SK-N-SH (cell line): Measurements from ENCODE around the gene SH2D5.

ENCODE experiments used
- CHD2 ChIP-seq: fragments of 150-350 bp; IDR thresholded peaks from 2 replicates; pipeline ENCODE4 v1.6.1; 2018; ENCODE audit warnings: low read length; ENCODE audit not compliant: partially characterized antibody
- CTCF ChIP-seq: fragments of 200-600 bp; sonication (generic); IDR thresholded peaks from 2 replicates; pipeline ENCODE4 v1.6.1; 2017; ENCODE audit warnings: antibody characterized with exemption, mild to moderate bottlenecking, moderate library complexity
- FOXJ3 ChIP-seq: sonication (generic); formaldehyde crosslinking; IDR thresholded peaks from 2 replicates; pipeline ENCODE4 v1.5.1; 2020; ENCODE audit warnings: mild to moderate bottlenecking, missing genetic modification reagents
- IRF3 ChIP-seq: fragments of 150-350 bp; IDR thresholded peaks from 2 replicates; pipeline ENCODE4 v1.6.1; 2016; ENCODE audit warnings: mild to moderate bottlenecking, low read depth, low read length
- NFIC ChIP-seq: IDR thresholded peaks from 2 replicates; pipeline ENCODE4 v1.4.0; 2012; ENCODE audit warnings: borderline replicate concordance
- USF1 ChIP-seq: IDR thresholded peaks from 2 replicates; pipeline ENCODE4 v1.4.0; 2012; ENCODE audit warnings: low read depth, borderline replicate concordance

GRCh38 chr1:20730690-20731056, 1.8 kb downstream of the SH2D5 start:
- TF ChIP-seq CHD2 (no peak), CTCF (no peak), IRF3 (no peak), FOXJ3 (CRISPR knock-in tag) (no peak), NFIC (no peak), USF1 (no peak)
